Chondrocyte (in vitro differentiated cells): ENCODE data around the gene SCAPER. TPM values are rescaled to one million over a fixed set of nuclear protein-coding genes. Genes with fewer than 3 reads are reported as not detected.

Source experiments
- DNase-seq: peaks from one replicate; pipeline ENCODE4 v3.0.0; 2021; ENCODE audit warnings: mixed read lengths, low spot score
- H3K27ac Mint-ChIP-seq: one replicate; pipeline ENCODE4 v1.8.0; 2021; ENCODE audit warnings: mild to moderate bottlenecking, moderate library complexity, mixed read lengths; ENCODE audit not compliant: unreplicated experiment
- H3K27me3 Mint-ChIP-seq: 2 replicates; pipeline ENCODE4 v1.8.0; 2021; ENCODE audit warnings: low read depth, mixed read lengths
- H3K36me3 Mint-ChIP-seq: 2 replicates; pipeline ENCODE4 v1.8.0; 2021; ENCODE audit warnings: low read depth, mixed read lengths
- H3K4me1 Mint-ChIP-seq: 2 replicates; pipeline ENCODE4 v1.8.0; 2021; ENCODE audit warnings: low read depth, mild to moderate bottlenecking, mixed read lengths
- H3K4me3 Mint-ChIP-seq: one replicate; pipeline ENCODE4 v1.8.0; 2021; ENCODE audit warnings: mild to moderate bottlenecking, moderate library complexity, mixed read lengths; ENCODE audit not compliant: unreplicated experiment
- H3K9me3 Mint-ChIP-seq: 2 replicates; pipeline ENCODE4 v1.8.0; 2021; ENCODE audit warnings: low read depth, mixed read lengths
- total RNA-seq: library from RNA; stranded (reverse); gene quantifications from 3 replicates; pipeline ENCODE4 v1.2.1, GENCODE V29; 2021
- TF ChIP-seq, protein P1 (sequence below): fragments of 200-600 bp; sonication (generic); IDR thresholded peaks from 2 replicates; pipeline ENCODE4 v1.5.0; 2021; ENCODE audit warnings: antibody characterized with exemption, mild to moderate bottlenecking, moderate library complexity

The SCAPER gene
- total RNA-seq, 1 donor from 2014 or later: 17.3 TPM

- TF ChIP-seq, protein P1, sequence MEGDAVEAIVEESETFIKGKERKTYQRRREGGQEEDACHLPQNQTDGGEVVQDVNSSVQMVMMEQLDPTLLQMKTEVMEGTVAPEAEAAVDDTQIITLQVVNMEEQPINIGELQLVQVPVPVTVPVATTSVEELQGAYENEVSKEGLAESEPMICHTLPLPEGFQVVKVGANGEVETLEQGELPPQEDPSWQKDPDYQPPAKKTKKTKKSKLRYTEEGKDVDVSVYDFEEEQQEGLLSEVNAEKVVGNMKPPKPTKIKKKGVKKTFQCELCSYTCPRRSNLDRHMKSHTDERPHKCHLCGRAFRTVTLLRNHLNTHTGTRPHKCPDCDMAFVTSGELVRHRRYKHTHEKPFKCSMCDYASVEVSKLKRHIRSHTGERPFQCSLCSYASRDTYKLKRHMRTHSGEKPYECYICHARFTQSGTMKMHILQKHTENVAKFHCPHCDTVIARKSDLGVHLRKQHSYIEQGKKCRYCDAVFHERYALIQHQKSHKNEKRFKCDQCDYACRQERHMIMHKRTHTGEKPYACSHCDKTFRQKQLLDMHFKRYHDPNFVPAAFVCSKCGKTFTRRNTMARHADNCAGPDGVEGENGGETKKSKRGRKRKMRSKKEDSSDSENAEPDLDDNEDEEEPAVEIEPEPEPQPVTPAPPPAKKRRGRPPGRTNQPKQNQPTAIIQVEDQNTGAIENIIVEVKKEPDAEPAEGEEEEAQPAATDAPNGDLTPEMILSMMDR: no peak
- H3K9me3 Mint-ChIP-seq: peaks cover 12% of the 10 kb centered on the region
- H3K27me3 Mint-ChIP-seq: no peaks in the 10 kb centered on the region
- peaks cover 9% of the 10 kb centered on the region for H3K36me3 Mint-ChIP-seq
- peaks cover 7% of the 10 kb centered on the region for H3K4me1 Mint-ChIP-seq
- no peak overlapping the region for H3K4me3 Mint-ChIP-seq
- DNase-seq: no peak
- no peak overlapping the region for H3K27ac Mint-ChIP-seq
Measured at GRCh38 chr15:76682833-76683232, 222.3 kb downstream of the SCAPER start.

GRCh38 chr15:76682259-76682658 lies 222.9 kb downstream of the SCAPER start:
- peaks cover 8% of the 10 kb centered on the region for H3K36me3 Mint-ChIP-seq
- no peak for DNase-seq
- H3K27me3 Mint-ChIP-seq: no peaks in the 10 kb centered on the region
- H3K4me1 Mint-ChIP-seq: peaks cover 7% of the 10 kb centered on the region
- H3K4me3 Mint-ChIP-seq: no peak overlapping the region
- TF ChIP-seq, protein P1: no peak
- no peak overlapping the region for H3K27ac Mint-ChIP-seq
- peaks cover 12% of the 10 kb centered on the region for H3K9me3 Mint-ChIP-seq

DNA sequence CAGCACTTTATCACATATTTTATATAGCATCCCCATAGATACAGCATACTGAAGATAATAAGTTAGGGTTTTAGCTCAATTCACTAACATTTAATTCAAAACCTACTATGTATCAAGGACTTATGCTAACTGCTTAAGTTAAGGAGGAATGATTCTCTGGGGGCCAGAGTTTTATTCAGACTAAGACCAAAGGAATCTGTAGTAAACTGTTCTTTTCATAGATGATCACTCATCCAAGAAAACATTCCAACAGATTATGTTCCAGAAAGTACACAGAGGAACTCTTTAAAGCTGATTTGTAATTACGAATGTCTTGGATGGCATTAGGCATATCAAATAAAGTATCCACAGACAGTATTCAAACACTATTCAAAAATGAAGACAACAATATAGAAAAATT lies 226.4 kb downstream of the SCAPER start:
- Mint-ChIP-seq H3K4me1 (peaks cover 7% of the 10 kb centered on the region), H3K27me3 (no peaks in the 10 kb centered on the region), H3K9me3 (peaks cover 8% of the 10 kb centered on the region), H3K4me3 (no peak overlapping the region), H3K36me3 (peaks cover 4% of the 10 kb centered on the region), H3K27ac (no peak overlapping the region)
- no peak for DNase-seq
- TF ChIP-seq, protein P1: no peak

DNA sequence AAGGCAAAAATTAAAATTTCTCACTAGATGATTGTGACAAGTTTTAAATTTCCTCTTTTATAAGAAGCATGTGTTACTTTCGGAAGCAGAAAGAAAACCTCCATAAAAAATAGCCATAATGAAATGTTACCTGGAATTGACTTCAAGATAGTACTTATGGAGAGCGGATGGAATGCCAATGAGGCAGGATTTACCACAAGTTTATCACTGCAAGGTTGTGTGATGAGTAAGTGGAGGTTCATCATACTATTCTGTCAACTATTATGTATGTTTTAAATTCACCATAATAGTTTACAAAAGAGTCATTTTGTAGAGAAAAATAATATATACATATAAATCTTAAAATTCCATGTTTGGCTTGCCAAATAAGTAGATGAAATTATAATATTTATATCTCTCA lies 230.3 kb downstream of the SCAPER start:
- H3K9me3 Mint-ChIP-seq: no peaks in the 10 kb centered on the region
- peaks cover 7% of the 10 kb centered on the region for H3K4me1 Mint-ChIP-seq
- no peak overlapping the region for H3K4me3 Mint-ChIP-seq
- TF ChIP-seq, protein P1: no peak
- H3K27me3 Mint-ChIP-seq: no peaks in the 10 kb centered on the region
- peaks cover 2% of the 10 kb centered on the region for H3K36me3 Mint-ChIP-seq
- no peak overlapping the region for H3K27ac Mint-ChIP-seq
- no peak for DNase-seq

GRCh38 chr15:76669521-76670207 lies 235.5 kb downstream of the SCAPER start:
- Mint-ChIP-seq H3K4me3 (no peak overlapping the region), H3K27ac (no peak overlapping the region), H3K36me3 (peaks cover 2% of the 10 kb centered on the region), H3K9me3 (no peaks in the 10 kb centered on the region), H3K27me3 (no peaks in the 10 kb centered on the region), H3K4me1 (no peaks in the 10 kb centered on the region)
- no peak for DNase-seq
- TF ChIP-seq, protein P1: no peak
